Activated CD4-positive, alpha-beta memory T cell treated with anti-CD3 and anti-CD28 coated beads, Interleukin-2, amount 10 ng/mL, durations not matched to agents 7 days and 5 days (primary cell): Measurements from ENCODE around the gene SCYGR5. TPM values are rescaled to one million over a fixed set of nuclear protein-coding genes. Genes with fewer than 3 reads are reported as not detected.
"Not testable (repeated sequence)": the region's sequence is repeated elsewhere in the genome, so short reads cannot be mapped to it uniquely, and the experiment has no call there.

ENCODE experiments used
- CTCF ChIA-PET: fragments of 350-600 bp; sonication (Branson Sonifier 250); formaldehyde crosslinking; loops from one replicate; lab custom pipeline; 2021; ENCODE audit warnings: antibody characterized with exemption, inconsistent platforms; lab: Charles Lee
- POLR2A ChIA-PET: fragments of 350-600 bp; sonication (Branson Sonifier 250); formaldehyde crosslinking; loops from one replicate; lab custom pipeline; 2021; ENCODE audit warnings: antibody characterized with exemption; lab: Charles Lee
- DNase-seq: peaks from one replicate; pipeline ENCODE4 v3.0.0-alpha.2; 2020
- H3K27ac Mint-ChIP-seq: one replicate; pipeline ENCODE4 v1.8.0; 2021; ENCODE audit warnings: mild to moderate bottlenecking, mixed read lengths
- H3K27me3 Mint-ChIP-seq: one replicate; pipeline ENCODE4 v1.8.0; 2021; ENCODE audit warnings: mixed read lengths
- H3K36me3 Mint-ChIP-seq: one replicate; pipeline ENCODE4 v1.8.0; 2021; ENCODE audit warnings: low read depth, mixed read lengths
- H3K4me1 Mint-ChIP-seq: one replicate; pipeline ENCODE4 v1.8.0; 2021; ENCODE audit warnings: mixed read lengths
- H3K4me3 Mint-ChIP-seq: one replicate; pipeline ENCODE4 v1.8.0; 2021; ENCODE audit warnings: mild to moderate bottlenecking, mixed read lengths
- H3K9me3 Mint-ChIP-seq: one replicate; pipeline ENCODE4 v1.8.0; 2021; ENCODE audit warnings: mixed read lengths
- total RNA-seq, 2 experiments: library from RNA; stranded (reverse); gene quantifications; one replicate each; pipeline ENCODE4 v1.2.3, GENCODE V29; 2021

The SCYGR5 gene
- total RNA-seq, 2 experiments from 2014 or later = not detected

DNA sequence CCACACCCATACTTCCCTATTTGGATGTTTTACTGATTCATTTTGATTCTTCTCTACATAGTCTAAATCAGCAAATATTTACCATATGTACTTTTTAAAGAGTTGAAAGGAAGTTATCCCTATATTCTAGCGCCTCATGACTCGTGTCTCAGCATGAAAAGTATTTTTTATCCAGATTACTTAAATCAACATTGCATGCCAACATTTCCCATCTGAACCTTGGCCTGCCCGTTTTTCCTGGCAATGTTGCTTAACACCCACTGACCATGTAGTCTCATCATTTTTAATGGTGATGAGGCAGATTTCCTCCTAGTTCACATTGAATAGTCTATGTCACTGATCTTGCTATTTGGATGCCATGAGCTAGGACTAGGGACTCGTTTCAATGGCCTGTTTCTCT, 13.2 kb upstream of the SCYGR5 start:
- Mint-ChIP-seq H3K4me3 (no peak overlapping the region), H3K27ac (no peak overlapping the region), H3K36me3 (no peaks in the 10 kb centered on the region), H3K27me3 (peaks cover 4% of the 10 kb centered on the region), H3K4me1 (no peaks in the 10 kb centered on the region), H3K9me3 (no peaks in the 10 kb centered on the region)
- no peak for DNase-seq
- ChIA-PET CTCF (no interaction called here), POLR2A (no interaction called here)

DNA sequence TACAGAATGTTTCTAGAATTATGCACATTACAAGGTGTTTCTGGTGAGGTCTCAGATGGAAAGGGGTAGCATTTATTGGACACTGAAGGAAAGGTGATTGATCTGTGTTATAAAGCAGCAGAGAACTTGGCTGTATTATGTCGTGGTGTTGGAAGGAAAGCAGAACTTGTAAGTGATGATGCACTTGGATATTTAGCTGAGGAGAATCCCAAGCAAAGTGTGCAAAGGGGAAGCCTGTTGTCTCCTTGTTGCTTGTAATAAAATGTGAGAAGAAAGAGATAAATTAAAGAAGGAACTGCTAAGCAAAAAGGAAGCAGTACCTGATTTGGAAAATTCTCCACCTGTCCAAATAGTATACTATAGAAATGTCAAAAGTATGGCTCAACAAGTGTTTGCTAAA, 12.2 kb upstream of the SCYGR5 start:
- Mint-ChIP-seq H3K27ac (no peak overlapping the region), H3K9me3 (no peaks in the 10 kb centered on the region), H3K27me3 (peaks cover 4% of the 10 kb centered on the region), H3K36me3 (no peaks in the 10 kb centered on the region), H3K4me1 (no peaks in the 10 kb centered on the region), H3K4me3 (no peak overlapping the region)
- POLR2A ChIA-PET = no interaction called here
- CTCF ChIA-PET = no interaction called here
- no peak for DNase-seq

DNA sequence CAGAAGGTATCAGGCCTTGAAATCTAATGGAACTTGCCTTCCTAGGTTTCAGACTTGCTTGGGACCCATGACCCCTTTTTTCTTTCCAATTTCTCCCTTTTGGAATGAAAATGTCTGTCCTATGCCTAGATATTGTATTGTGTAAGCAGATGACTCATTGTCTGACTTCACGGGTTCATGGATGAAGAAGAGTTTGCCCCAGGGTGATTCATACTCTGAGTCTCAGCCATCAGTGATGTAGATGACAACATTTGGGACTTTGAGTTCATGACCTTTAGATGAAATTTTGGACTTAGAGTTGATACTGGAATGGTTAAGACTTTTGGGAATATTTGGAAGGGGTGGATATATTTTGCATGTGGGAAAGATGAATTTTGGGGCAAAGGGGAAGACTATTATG, 11.2 kb upstream of the SCYGR5 start:
- Mint-ChIP-seq H3K9me3 (no peaks in the 10 kb centered on the region), H3K4me1 (no peaks in the 10 kb centered on the region), H3K36me3 (no peaks in the 10 kb centered on the region), H3K27ac (no peak overlapping the region), H3K4me3 (no peak overlapping the region), H3K27me3 (peaks cover 4% of the 10 kb centered on the region)
- CTCF ChIA-PET = no interaction called here
- DNase-seq = no peak
- POLR2A ChIA-PET = no interaction called here

GRCh38 chr2:227657199-227657845, 9.3 kb upstream of the SCYGR5 start:
- H3K36me3 Mint-ChIP-seq = no peaks in the 10 kb centered on the region
- no peaks in the 10 kb centered on the region for H3K4me1 Mint-ChIP-seq
- no peak overlapping the region for H3K27ac Mint-ChIP-seq
- no peak overlapping the region for H3K4me3 Mint-ChIP-seq
- H3K9me3 Mint-ChIP-seq = no peaks in the 10 kb centered on the region
- ChIA-PET CTCF (interaction anchor here (0.7 to 4.6 kb wide), 16 partner anchors 8 to 427 kb away, joined by 3 to 43 read pairs (median 4); no protein-coding TSS in a partner anchor), POLR2A (no interaction called here)
- H3K27me3 Mint-ChIP-seq = peaks cover 6% of the 10 kb centered on the region
- DNase-seq = no peak

GRCh38 chr2:227661025-227661649, 5.5 kb upstream of the SCYGR5 start:
- H3K36me3 Mint-ChIP-seq = no peaks in the 10 kb centered on the region
- no peaks in the 10 kb centered on the region for H3K9me3 Mint-ChIP-seq
- peaks cover 3% of the 10 kb centered on the region for H3K27me3 Mint-ChIP-seq
- POLR2A ChIA-PET = no interaction called here
- DNase-seq = no peak
- H3K4me1 Mint-ChIP-seq = no peaks in the 10 kb centered on the region
- no peak overlapping the region for H3K27ac Mint-ChIP-seq
- no peak overlapping the region for H3K4me3 Mint-ChIP-seq
- CTCF ChIA-PET = no interaction called here

GRCh38 chr2:227661827-227662226, 4.8 kb upstream of the SCYGR5 start:
- Mint-ChIP-seq H3K4me1 (no peaks in the 10 kb centered on the region), H3K9me3 (no peaks in the 10 kb centered on the region), H3K27ac (no peak overlapping the region), H3K36me3 (no peaks in the 10 kb centered on the region), H3K27me3 (peaks cover 3% of the 10 kb centered on the region), H3K4me3 (no peak overlapping the region)
- CTCF ChIA-PET = no interaction called here
- no peak for DNase-seq
- POLR2A ChIA-PET = no interaction called here

DNA sequence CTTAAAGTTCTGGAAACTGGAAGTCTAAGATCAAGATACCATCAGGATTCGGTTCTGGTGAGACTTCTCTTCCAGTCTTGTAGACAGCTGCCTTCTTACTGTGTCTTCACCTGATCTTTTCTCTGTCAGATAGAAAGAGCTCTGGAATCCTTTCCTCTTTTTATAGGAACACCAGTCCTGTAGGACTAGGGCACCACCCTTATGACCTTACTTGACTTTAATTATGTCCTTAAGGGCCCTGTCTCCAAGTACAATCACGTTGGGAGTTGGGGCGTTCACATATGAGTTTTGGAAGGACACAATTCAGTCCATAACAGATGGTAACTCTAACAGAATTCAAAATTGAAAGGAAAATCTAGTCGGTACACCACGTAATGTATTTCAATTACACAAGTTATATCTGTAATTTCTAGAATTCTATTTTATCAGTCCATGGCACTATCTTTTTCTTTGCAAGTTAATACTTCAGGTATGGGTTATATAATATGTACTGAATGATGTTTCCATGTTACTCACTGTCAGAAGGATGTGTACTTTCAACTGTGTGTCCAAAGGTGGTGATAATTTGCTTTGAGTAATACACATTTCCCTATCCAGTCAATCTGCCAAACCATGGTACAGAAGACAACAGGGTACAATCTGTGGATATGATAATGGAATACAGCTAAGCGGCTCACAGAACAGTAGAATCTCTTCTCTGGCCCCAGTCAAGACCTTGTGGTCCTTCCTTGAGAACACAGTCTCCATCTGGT, 1.2 kb upstream of the SCYGR5 start:
- H3K9me3 Mint-ChIP-seq = no peaks in the 10 kb centered on the region
- POLR2A ChIA-PET = no interaction called here
- H3K36me3 Mint-ChIP-seq = no peaks in the 10 kb centered on the region
- H3K4me3 Mint-ChIP-seq = no peak overlapping the region
- H3K27ac Mint-ChIP-seq = no peak overlapping the region
- DNase-seq = no peak
- CTCF ChIA-PET = no interaction called here
- no peaks in the 10 kb centered on the region for H3K4me1 Mint-ChIP-seq
- peaks cover 3% of the 10 kb centered on the region for H3K27me3 Mint-ChIP-seq

DNA sequence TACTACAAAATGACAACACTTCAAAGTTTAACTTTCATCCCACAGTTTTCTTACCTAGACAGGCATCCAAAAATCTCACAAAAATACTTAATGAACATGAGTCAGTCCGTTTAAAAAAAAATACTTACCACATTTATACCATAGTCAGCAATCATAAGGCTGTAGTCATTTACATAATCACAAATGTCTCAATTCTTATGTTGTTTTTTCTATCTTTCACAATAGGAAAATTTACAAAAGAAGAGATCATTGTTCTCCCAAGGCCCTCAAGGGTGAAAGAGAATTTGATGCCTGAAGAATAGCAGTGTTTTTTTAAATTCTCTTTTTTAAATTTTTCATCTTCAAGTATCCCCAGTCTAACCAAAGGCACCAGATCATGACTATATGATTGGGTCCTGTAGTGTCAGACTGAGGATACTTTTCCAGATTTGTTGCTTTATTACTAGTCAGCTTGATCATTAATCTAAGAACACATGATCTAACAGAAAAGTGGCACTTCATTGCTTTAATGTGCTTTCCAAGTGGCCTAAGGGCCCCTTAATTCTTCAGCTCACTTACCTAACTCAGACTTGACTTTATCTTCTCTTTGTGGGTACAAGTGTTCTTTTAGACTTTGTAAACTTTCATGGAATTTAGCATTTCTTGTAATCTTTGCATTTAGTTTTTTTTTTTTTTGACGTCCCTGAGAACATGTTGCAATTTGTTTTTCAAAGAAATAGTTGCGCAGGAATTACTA, 4.7 kb downstream of the SCYGR5 start:
- Mint-ChIP-seq H3K36me3 (no peaks in the 10 kb centered on the region), H3K9me3 (no peaks in the 10 kb centered on the region), H3K27me3 (peaks cover 3% of the 10 kb centered on the region), H3K4me1 (no peaks in the 10 kb centered on the region), H3K4me3 (no peak overlapping the region), H3K27ac (no peak overlapping the region)
- no peak for DNase-seq
- ChIA-PET POLR2A (interaction anchor here (0.6 kb wide), 1 partner anchor 225 kb away, joined by 3 read pairs; no protein-coding TSS in a partner anchor), CTCF (interaction anchor here (1.7 kb wide), 1 partner anchor 13 kb away, joined by 10 read pairs; no protein-coding TSS in a partner anchor)

GRCh38 chr2:227673620-227674019, 7.0 kb downstream of the SCYGR5 start:
- POLR2A ChIA-PET, H3K36me3 Mint-ChIP-seq, H3K9me3 Mint-ChIP-seq, H3K4me3 Mint-ChIP-seq, CTCF ChIA-PET, H3K4me1 Mint-ChIP-seq, DNase-seq, H3K27ac Mint-ChIP-seq, H3K27me3 Mint-ChIP-seq: not testable (repeated sequence)

- DNase-seq = no peak
- H3K36me3 Mint-ChIP-seq = no peaks in the 10 kb centered on the region
- no peaks in the 10 kb centered on the region for H3K9me3 Mint-ChIP-seq
- POLR2A ChIA-PET = no interaction called here
- no peak overlapping the region for H3K27ac Mint-ChIP-seq
- H3K27me3 Mint-ChIP-seq = peaks cover 5% of the 10 kb centered on the region
- CTCF ChIA-PET = no interaction called here
- no peaks in the 10 kb centered on the region for H3K4me1 Mint-ChIP-seq
- no peak overlapping the region for H3K4me3 Mint-ChIP-seq
Measured at GRCh38 chr2:227674485-227674884, 7.9 kb downstream of the SCYGR5 start.

GRCh38 chr2:227677928-227678327, 11.3 kb downstream of the SCYGR5 start:
- Mint-ChIP-seq H3K4me3 (no peak overlapping the region), H3K9me3 (no peaks in the 10 kb centered on the region), H3K4me1 (no peaks in the 10 kb centered on the region), H3K27me3 (peaks cover 2% of the 10 kb centered on the region), H3K27ac (no peak overlapping the region), H3K36me3 (no peaks in the 10 kb centered on the region)
- POLR2A ChIA-PET = no interaction called here
- CTCF ChIA-PET = no interaction called here
- DNase-seq = no peak

DNA sequence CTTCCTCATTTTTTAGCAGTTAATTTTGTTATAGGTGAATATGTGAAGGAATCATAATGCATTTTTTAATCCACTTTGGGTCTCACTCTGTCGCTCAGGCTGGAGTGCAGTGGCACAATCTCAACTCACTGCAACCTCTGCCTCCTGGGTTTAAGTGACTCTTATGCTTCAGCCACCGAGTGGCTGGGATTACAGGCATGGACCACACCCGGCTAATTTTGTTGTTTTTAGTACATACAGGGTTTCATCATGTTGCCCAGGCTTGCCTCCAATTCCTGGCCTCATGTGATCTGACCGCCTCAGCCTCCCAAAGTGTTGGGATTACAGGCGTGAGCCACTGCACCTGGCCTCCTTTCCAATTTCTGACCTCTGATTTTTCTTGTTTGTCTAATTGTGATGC, 17.7 kb downstream of the SCYGR5 start:
- no peaks in the 10 kb centered on the region for H3K9me3 Mint-ChIP-seq
- H3K27ac Mint-ChIP-seq = no peak overlapping the region
- CTCF ChIA-PET = no interaction called here

DNA sequence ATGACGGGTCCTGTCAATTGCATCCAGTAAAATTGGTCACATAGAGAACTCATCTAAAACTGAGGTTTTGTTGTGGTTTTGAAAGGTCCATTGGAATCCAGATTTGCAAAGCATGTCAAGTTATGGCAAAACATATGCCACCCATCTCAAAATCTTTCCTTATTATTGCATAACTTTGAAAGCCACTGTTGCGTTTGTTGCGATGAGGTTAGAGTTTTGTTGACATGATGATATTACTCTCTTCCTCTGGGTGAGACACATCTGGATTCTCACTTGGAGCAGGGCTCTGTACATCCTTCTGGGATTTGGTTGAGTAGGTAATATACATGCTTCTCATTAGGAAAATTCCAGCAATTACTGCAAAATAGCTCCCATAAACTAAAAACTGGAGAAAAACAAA, 20.6 kb downstream of the SCYGR5 start:
- ChIA-PET POLR2A (no interaction called here), CTCF (interaction anchor here (1.2 kb wide), 1 partner anchor 79 kb away, joined by 3 read pairs; no protein-coding TSS in a partner anchor)
- Mint-ChIP-seq H3K36me3 (no peaks in the 10 kb centered on the region), H3K4me3 (no peak overlapping the region), H3K27ac (no peak overlapping the region), H3K27me3 (peaks cover 9% of the 10 kb centered on the region), H3K4me1 (no peaks in the 10 kb centered on the region), H3K9me3 (no peaks in the 10 kb centered on the region)
- DNase-seq = no peak

More for the DNA sequence above, 17.7 kb downstream of the SCYGR5 start:
- H3K4me1 Mint-ChIP-seq = no peaks in the 10 kb centered on the region
- no peaks in the 10 kb centered on the region for H3K36me3 Mint-ChIP-seq
- H3K4me3 Mint-ChIP-seq = no peak overlapping the region
- POLR2A ChIA-PET = no interaction called here
- H3K27me3 Mint-ChIP-seq = peaks cover 7% of the 10 kb centered on the region
- DNase-seq = no peak
